Fibroblast of lung (primary cell): ENCODE measurements around the gene VWA1. TPM values are rescaled to one million over a fixed set of nuclear protein-coding genes. Genes with fewer than 3 reads are reported as not detected.

Experiments used
- DNase-seq, 2 donors: peaks; one replicate each; pipeline versions ENCODE4 v3.0.0 to v3.0.0-alpha.2; 2010; ENCODE audit warnings: low read depth in 2 of 2
- H2AFZ ChIP-seq: 2 replicates; pipeline ENCODE4 v1.5.1; 2012; ENCODE audit warnings: low read length, control low read depth, inconsistent platforms
- H3K27ac ChIP-seq: 2 replicates; pipeline ENCODE4 v1.5.1; 2011; ENCODE audit warnings: low read length, control low read depth; ENCODE audit not compliant: insufficient read depth
- H3K27me3 ChIP-seq: 2 replicates; pipeline ENCODE4 v1.5.1; 2011; ENCODE audit warnings: mild to moderate bottlenecking, low read length; ENCODE audit not compliant: control insufficient read depth, insufficient read depth
- H3K36me3 ChIP-seq: 2 replicates; pipeline ENCODE4 v1.5.1; 2011; ENCODE audit warnings: low read length; ENCODE audit not compliant: control insufficient read depth, insufficient read depth
- H3K4me1 ChIP-seq: 2 replicates; pipeline ENCODE4 v1.5.1; 2011; ENCODE audit warnings: low read length; ENCODE audit not compliant: control insufficient read depth, insufficient read depth; ENCODE audit errors: extremely low read depth
- H3K4me2 ChIP-seq: 2 replicates; pipeline ENCODE4 v1.5.1; 2011; ENCODE audit warnings: low read length, control low read depth; ENCODE audit not compliant: insufficient read depth; ENCODE audit errors: extremely low read depth
- H3K4me3 ChIP-seq, 4 experiments: fragments of 200-600 bp in 1 of 4; sonication (generic) in 1 of 4; replicated peaks in 1 of 4; 2 replicates each; pipeline ENCODE4 v1.5.1; 2011 to 2016; ENCODE audit warnings: low read length in 4 of 4, low read depth in 3 of 4, mild to moderate bottlenecking in 3 of 4, control low read depth in 2 of 4, inconsistent platforms in 1 of 4, mixed read lengths in 1 of 4; ENCODE audit not compliant: insufficient read depth in 1 of 4; ENCODE audit errors: control extremely low read depth in 1 of 4
- H3K79me2 ChIP-seq: 2 replicates; pipeline ENCODE4 v1.5.1; 2012; ENCODE audit warnings: mild to moderate bottlenecking, low read length, inconsistent platforms; ENCODE audit not compliant: control insufficient read depth, insufficient read depth
- H3K9ac ChIP-seq: 2 replicates; pipeline ENCODE4 v1.5.1; 2011; ENCODE audit warnings: mild to moderate bottlenecking, low read length, control low read depth; ENCODE audit not compliant: insufficient read depth
- H3K9me3 ChIP-seq: 2 replicates; pipeline ENCODE4 v1.5.1; 2012; ENCODE audit warnings: low read depth, low read length; ENCODE audit not compliant: control insufficient read depth, insufficient read depth
- H4K20me1 ChIP-seq: 2 replicates; pipeline ENCODE4 v1.5.1; 2011; ENCODE audit warnings: low read length; ENCODE audit not compliant: control insufficient read depth, insufficient read depth; ENCODE audit errors: extremely low read depth
- CTCF ChIP-seq, 2 donors: IDR thresholded peaks in 1 of 2; conservative IDR thresholded peaks in 1 of 2; 1 replicate in 1 of 2; 2 replicates in 1 of 2; pipeline ENCODE4 v1.5.1; 2011 to 2012; ENCODE audit warnings: low read length in 2 of 2, control low read depth in 1 of 2, inconsistent platforms in 1 of 2, low read depth in 1 of 2, mild to moderate bottlenecking in 1 of 2
- EZH2 ChIP-seq: IDR thresholded peaks from 2 replicates; pipeline ENCODE4 v1.5.1; 2012; ENCODE audit warnings: low read length, control low read depth, mild to moderate bottlenecking; ENCODE audit errors: missing control alignments
- polyA plus RNA-seq, 2 donors: library from polyadenylated mRNA; depleted of rRNA in 1 of 2; stranded (reverse) in 1 of 2; unstranded in 1 of 2; fragments of >200 nt; gene quantifications; 2 replicates each; pipeline ENCODE4 v1.2.1, GENCODE V29; 2011 to 2012; ENCODE audit warnings: missing spikeins in 1 of 2
- total RNA-seq: library from RNA; depleted of rRNA; stranded (reverse); fragments of >200 nt; gene quantifications from 2 replicates; pipeline ENCODE4 v1.2.1, GENCODE V29; 2014

VWA1 gene
- total and polyA plus RNA-seq, 2 donors (not counting 1 experiment from before 2014, with no cell fraction given): 2.5 to 3.1 TPM

- no peak overlapping the region for H3K27ac ChIP-seq
- no peaks in the 10 kb centered on the region for H3K79me2 ChIP-seq
- no peak overlapping the region for H3K4me2 ChIP-seq
- H3K9me3 ChIP-seq: no peaks in the 10 kb centered on the region
- no peaks in the 10 kb centered on the region for H3K27me3 ChIP-seq
- no peak overlapping the region for H2AFZ ChIP-seq
- TF ChIP-seq CTCF (conservative IDR thresholded peaks at IDR 0.05 in 1 of 2, IDR thresholded peaks at IDR 0.05 in 1 of 2; ENCODE audit: low read depth in 1 of 2, low read length in 2 of 2) (no peak), EZH2 (no peak)
- no peak overlapping the region for H3K9ac ChIP-seq
- H3K36me3 ChIP-seq: no peaks in the 10 kb centered on the region
- H4K20me1 ChIP-seq: no peaks in the 10 kb centered on the region
- peaks cover 29% of the 10 kb centered on the region for H3K4me1 ChIP-seq
- peak in 1 of 2 donors; percentile 79 for DNase-seq
- H3K4me3 ChIP-seq: no peak overlapping the region
Observed at GRCh38 chr1:1433804-1434130, 1.7 kb upstream of the VWA1 start.

DNA sequence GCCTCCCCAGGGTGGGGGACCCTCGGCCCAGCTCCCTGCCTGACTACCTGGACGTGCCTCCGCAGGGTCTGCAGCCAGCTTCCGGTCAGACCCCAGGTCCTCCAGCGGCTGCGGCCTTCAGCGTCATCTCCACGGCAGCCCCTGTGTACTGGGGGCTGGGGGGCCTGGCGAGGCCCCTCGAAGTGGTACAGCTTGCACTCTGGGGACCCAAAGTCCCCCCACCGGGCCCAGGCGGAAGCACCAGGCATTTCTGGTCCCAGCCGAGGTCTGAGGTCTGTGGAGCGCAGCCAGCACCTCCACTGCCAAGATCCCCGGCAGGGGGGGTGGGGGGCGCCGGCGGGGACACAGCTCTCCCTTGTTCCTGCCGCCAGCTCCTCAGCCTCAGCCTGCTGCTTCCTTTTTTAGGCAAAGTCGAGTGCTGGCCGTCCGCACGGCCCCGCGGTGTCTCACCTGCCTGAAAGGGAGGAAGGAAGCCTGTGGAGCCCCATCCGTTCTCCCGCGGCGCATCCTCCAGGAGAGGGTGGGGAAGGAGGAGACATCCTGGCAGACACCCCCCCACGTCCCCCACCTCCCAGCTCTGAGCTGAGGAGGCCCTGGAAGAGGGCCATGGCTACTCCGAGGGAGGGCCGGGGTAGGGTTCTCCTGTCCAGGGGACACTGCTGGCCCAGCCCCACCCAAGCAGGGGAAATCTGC is 1.2 kb upstream of the VWA1 start:
- Histone ChIP-seq H3K79me2 (no peaks in the 10 kb centered on the region), H3K4me2 (peak overlapping the region; percentile 25), H3K27me3 (no peaks in the 10 kb centered on the region), H3K4me3 (no peak overlapping the region), H4K20me1 (no peaks in the 10 kb centered on the region), H3K9me3 (no peaks in the 10 kb centered on the region), H3K27ac (no peak overlapping the region), H2AFZ (no peak overlapping the region), H3K36me3 (no peaks in the 10 kb centered on the region), H3K4me1 (peaks cover 29% of the 10 kb centered on the region), H3K9ac (no peak overlapping the region)
- peak in 1 of 2 donors; percentile 45 for DNase-seq
- TF ChIP-seq EZH2 (no peak), CTCF (conservative IDR thresholded peaks at IDR 0.05 in 1 of 2, IDR thresholded peaks at IDR 0.05 in 1 of 2; ENCODE audit: low read depth in 1 of 2, low read length in 2 of 2) (no peak)

- no peak for TF ChIP-seq CTCF (conservative IDR thresholded peaks at IDR 0.05 in 1 of 2, IDR thresholded peaks at IDR 0.05 in 1 of 2; ENCODE audit: low read depth in 1 of 2, low read length in 2 of 2)
- TF ChIP-seq EZH2: no peak
- no peaks in the 10 kb centered on the region for H3K36me3 ChIP-seq
- H3K27me3 ChIP-seq: no peaks in the 10 kb centered on the region
- no peak overlapping the region for H3K4me2 ChIP-seq
- DNase-seq: no peak
- H3K79me2 ChIP-seq: no peaks in the 10 kb centered on the region
- H2AFZ ChIP-seq: no peak overlapping the region
- H3K27ac ChIP-seq: no peak overlapping the region
- no peak overlapping the region for H3K4me3 ChIP-seq
- no peaks in the 10 kb centered on the region for H3K9me3 ChIP-seq
- H3K4me1 ChIP-seq: peaks cover 26% of the 10 kb centered on the region
- no peak overlapping the region for H3K9ac ChIP-seq
- H4K20me1 ChIP-seq: no peaks in the 10 kb centered on the region
Observed at GRCh38 chr1:1434824-1435105, 725 bp upstream of the VWA1 start.
